HepG2 (cell line): ENCODE data around the gene MAST1. TPM values are rescaled to one million over a fixed set of nuclear protein-coding genes. Genes with fewer than 3 reads are reported as not detected.

Source experiments
- BORCS8-MEF2B ChIP-seq: sonication (generic); formaldehyde crosslinking; IDR thresholded peaks from 2 replicates; pipeline ENCODE4 v1.8.0; 2022; ENCODE audit warnings: mild to moderate bottlenecking, missing genetic modification reagents
- EZH2 ChIP-seq: conservative IDR thresholded peaks from 2 replicates; pipeline ENCODE4 v1.6.1; 2012; ENCODE audit warnings: mild to moderate bottlenecking, low read depth, low read length, moderate library complexity
- FOXA1 ChIP-seq, 2 experiments: fragments of 450-650 bp in 1 of 2; sonication (generic) in 1 of 2; formaldehyde crosslinking in 1 of 2; IDR thresholded peaks; 2 replicates each; pipeline versions ENCODE4 v1.4.0 to v1.6.1; 2016 to 2020; ENCODE audit warnings: missing genetic modification reagents in 1 of 2
- FOXC1 ChIP-seq: sonication (generic); formaldehyde crosslinking; IDR thresholded peaks from 2 replicates; pipeline ENCODE4 v1.8.0; 2022; ENCODE audit warnings: mild to moderate bottlenecking, missing genetic modification reagents, borderline replicate concordance
- GATAD2A ChIP-seq: IDR thresholded peaks from 2 replicates; pipeline ENCODE4 v1.6.1; 2016
- HCFC1 ChIP-seq: fragments of 150-350 bp; IDR thresholded peaks from 2 replicates; pipeline ENCODE4 v1.6.1; 2014; ENCODE audit warnings: low read depth, low read length
- HDAC2 ChIP-seq: sonication (generic); formaldehyde crosslinking; IDR thresholded peaks from 2 replicates; pipeline ENCODE4 v1.4.0; 2020; ENCODE audit warnings: missing genetic modification reagents
- HNF4G ChIP-seq, 2 experiments: sonication (generic) in 1 of 2; formaldehyde crosslinking in 1 of 2; IDR thresholded peaks; 2 replicates each; pipeline versions ENCODE4 v1.4.0 to v1.6.1; 2011 to 2020; ENCODE audit warnings: borderline replicate concordance in 2 of 2, low read depth in 2 of 2, mild to moderate bottlenecking in 2 of 2, low read length in 1 of 2, missing genetic modification reagents in 1 of 2, moderate library complexity in 1 of 2
- ISL2 ChIP-seq: sonication (generic); formaldehyde crosslinking; IDR thresholded peaks from 2 replicates; pipeline ENCODE4 v1.5.0; 2020; ENCODE audit warnings: missing genetic modification reagents
- KDM6A ChIP-seq: IDR thresholded peaks from 2 replicates; pipeline ENCODE4 v1.6.1; 2016; ENCODE audit warnings: low read depth
- MTA1 ChIP-seq: sonication (generic); formaldehyde crosslinking; IDR thresholded peaks from 2 replicates; pipeline ENCODE4 v1.4.0; 2020; ENCODE audit warnings: missing genetic modification reagents, mild to moderate bottlenecking, borderline replicate concordance
- NR2F6 ChIP-seq, 2 experiments: IDR thresholded peaks; 2 replicates each; pipeline ENCODE4 v1.6.1; 2016; ENCODE audit warnings: antibody characterized with exemption in 1 of 2, mild to moderate bottlenecking in 1 of 2
- PHF20 ChIP-seq: sonication (generic); formaldehyde crosslinking; IDR thresholded peaks from 2 replicates; pipeline ENCODE4 v1.5.0; 2020; ENCODE audit warnings: mild to moderate bottlenecking, missing genetic modification reagents
- XRCC5 ChIP-seq: fragments of 200-400 bp; formaldehyde crosslinking; optimal IDR thresholded peaks from 2 replicates; pipeline ENCODE3; 2017; ENCODE audit warnings: mild to moderate bottlenecking, low read length
- ZNF329 ChIP-seq: sonication (generic); formaldehyde crosslinking; IDR thresholded peaks from 2 replicates; pipeline ENCODE4 v1.9.0; 2021; ENCODE audit warnings: low read depth, mild to moderate bottlenecking, missing genetic modification reagents
- ZNF484 ChIP-seq: sonication (generic); formaldehyde crosslinking; IDR thresholded peaks from 2 replicates; pipeline ENCODE4 v1.5.1; 2020; ENCODE audit warnings: mild to moderate bottlenecking, low read depth, missing genetic modification reagents, borderline replicate concordance
- ZNF546 ChIP-seq: sonication (generic); formaldehyde crosslinking; conservative IDR thresholded peaks from 2 replicates; pipeline ENCODE4 v1.8.1; 2023; ENCODE audit warnings: mild to moderate bottlenecking, missing genetic modification reagents
- ZNF564 ChIP-seq: sonication (generic); formaldehyde crosslinking; IDR thresholded peaks from 2 replicates; pipeline ENCODE4 v1.8.1; 2023; ENCODE audit warnings: mild to moderate bottlenecking, missing genetic modification reagents
- ZNF7 ChIP-seq: IDR thresholded peaks from 2 replicates; pipeline ENCODE4 v1.6.1; 2016; ENCODE audit warnings: missing biosample characterization, missing genetic modification reagents
- ZSCAN12 ChIP-seq: sonication (generic); formaldehyde crosslinking; IDR thresholded peaks from 2 replicates; pipeline ENCODE4 v1.9.0; 2021; ENCODE audit warnings: mild to moderate bottlenecking, missing genetic modification reagents
- ZSCAN25 ChIP-seq: sonication (generic); formaldehyde crosslinking; IDR thresholded peaks from 2 replicates; pipeline ENCODE4 v1.8.0; 2022; ENCODE audit warnings: mild to moderate bottlenecking, missing genetic modification reagents
- polyA plus RNA-seq, 8 experiments: library from polyadenylated mRNA; depleted of rRNA in 3 of 8; stranded (reverse) in 7 of 8; unstranded in 1 of 8; fragments of >200 nt; fragmentation: Illumina TruSeq in 4 of 8; extraction: Trizol in 4 of 8; gene quantifications; 2 replicates each; pipeline versions ENCODE4 v1.2.1 to v1.2.3, GENCODE V29; 2011 to 2016; ENCODE audit warnings: low read depth in 4 of 8, missing spikeins in 1 of 8, mixed read lengths in 1 of 8; ENCODE audit not compliant: insufficient read depth in 1 of 8
- total RNA-seq, 5 experiments: library from RNA; depleted of rRNA; stranded (reverse); fragments of >200 nt; fragmentation: Illumina TruSeq; extraction: Trizol; gene quantifications; 2 replicates each; pipeline ENCODE4 v1.2.3, GENCODE V29; 2016; ENCODE audit warnings: low read depth in 1 of 5
- TF ChIP-seq, protein P1 (sequence below): IDR thresholded peaks from 2 replicates; pipeline ENCODE4 v1.6.1; 2016
- TF ChIP-seq, protein P2 (sequence below): IDR thresholded peaks from 2 replicates; pipeline ENCODE4 v1.4.0; 2020; ENCODE audit warnings: mild to moderate bottlenecking, missing genetic modification reagents
- TF ChIP-seq, protein P3 (sequence below): IDR thresholded peaks from 2 replicates; pipeline ENCODE4 v1.6.1; 2018; ENCODE audit warnings: missing genetic modification reagents, mild to moderate bottlenecking, missing compliant biosample characterization

The MAST1 gene
- total and polyA plus RNA-seq, 2 of the 13 experiments (the other 11 are each of a cell fraction or from before 2014, with no cell fraction given): 0.73 to 4.7 TPM

DNA sequence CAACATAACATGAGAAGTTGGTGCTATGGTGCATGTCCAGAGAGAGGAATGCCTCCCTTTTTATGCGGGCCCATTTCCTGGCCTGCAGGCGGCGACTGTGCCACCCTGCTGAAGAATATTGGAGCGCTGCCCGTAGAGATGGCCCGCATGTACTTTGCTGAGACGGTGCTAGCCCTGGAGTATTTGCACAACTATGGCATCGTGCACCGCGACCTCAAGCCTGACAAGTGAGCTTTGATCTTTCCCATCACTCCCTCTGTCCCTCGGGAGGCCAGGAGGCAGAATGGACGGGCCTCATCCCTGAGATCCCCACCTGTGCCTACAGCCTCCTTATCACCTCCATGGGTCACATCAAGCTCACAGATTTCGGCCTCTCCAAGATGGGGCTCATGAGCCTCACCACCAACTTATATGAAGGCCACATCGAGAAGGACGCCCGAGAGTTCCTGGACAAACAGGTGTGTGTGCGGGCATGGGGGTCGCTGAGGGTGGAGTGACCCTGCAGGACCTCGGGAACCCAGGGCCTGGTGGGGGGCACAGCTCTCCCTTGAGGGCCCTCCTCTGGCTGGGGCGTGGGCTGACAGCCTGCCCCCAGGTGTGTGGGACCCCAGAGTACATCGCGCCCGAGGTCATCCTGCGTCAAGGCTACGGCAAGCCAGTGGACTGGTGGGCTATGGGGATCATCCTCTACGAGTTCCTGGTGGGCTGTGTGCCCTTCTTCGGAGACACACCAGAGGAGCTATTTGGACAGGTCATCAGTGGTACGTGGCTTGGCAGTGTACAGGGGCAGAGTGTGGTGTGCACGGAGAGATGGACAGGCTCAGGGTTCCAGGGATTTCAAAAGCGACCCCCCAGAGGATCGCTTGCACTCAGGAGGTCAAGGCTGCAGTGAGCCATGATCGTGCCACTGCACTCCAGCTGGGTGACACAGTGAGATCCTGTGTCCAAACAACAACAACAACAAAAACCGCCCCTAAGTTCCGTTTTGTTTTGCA lies 26.7 kb downstream of the MAST1 start (continued):
- TF ChIP-seq KDM6A (CRISPR knock-in tag) (peak; percentile 38; the same call in 1 of the 2 replicates), XRCC5 (peak; percentile 53), ZNF7 (CRISPR knock-in tag) (no peak), FOXA1 (IDR thresholded peaks at IDR 0.05) (no peak), FOXA1 (CRISPR knock-in tag; IDR thresholded peaks at IDR 0.05) (peak; percentile 42), HNF4G (IDR thresholded peaks at IDR 0.05; ENCODE audit: borderline replicate concordance, low read depth, low read length) (peak; percentile 72), HNF4G (CRISPR knock-in tag; IDR thresholded peaks at IDR 0.05; ENCODE audit: borderline replicate concordance, low read depth) (no peak), NR2F6 (IDR thresholded peaks at IDR 0.05) (no peak), NR2F6 (CRISPR knock-in tag; IDR thresholded peaks at IDR 0.05) (peak; percentile 72; the same call in 1 of the 2 replicates), HDAC2 (CRISPR knock-in tag) (peak; percentile 74; the same call in 1 of the 2 replicates), GATAD2A (CRISPR knock-in tag) (peak; percentile 71), ZSCAN12 (CRISPR knock-in tag) (no peak), ZNF484 (CRISPR knock-in tag) (no peak), HCFC1 (no peak), ZNF329 (no peak), EZH2 (no peak), PHF20 (CRISPR knock-in tag) (peak; percentile 33; the same call in 1 of the 2 replicates), ISL2 (CRISPR knock-in tag) (no peak), FOXC1 (no peak), ZSCAN25 (CRISPR knock-in tag) (0 out of 2 replicates have a peak, but pooled peaks have one; percentile 29), ZNF546 (CRISPR knock-in tag) (no peak), BORCS8-MEF2B (CRISPR knock-in tag) (0 out of 2 replicates have a peak, but pooled peaks have one; percentile 62), MTA1 (CRISPR knock-in tag) (peak; percentile 60; the same call in 1 of the 2 replicates), ZNF564 (CRISPR knock-in tag) (no peak)
- TF ChIP-seq, protein P1, sequence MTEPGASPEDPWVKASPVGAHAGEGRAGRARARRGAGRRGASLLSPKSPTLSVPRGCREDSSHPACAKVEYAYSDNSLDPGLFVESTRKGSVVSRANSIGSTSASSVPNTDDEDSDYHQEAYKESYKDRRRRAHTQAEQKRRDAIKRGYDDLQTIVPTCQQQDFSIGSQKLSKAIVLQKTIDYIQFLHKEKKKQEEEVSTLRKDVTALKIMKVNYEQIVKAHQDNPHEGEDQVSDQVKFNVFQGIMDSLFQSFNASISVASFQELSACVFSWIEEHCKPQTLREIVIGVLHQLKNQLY: 0 out of 2 replicates have a peak, but pooled peaks have one; percentile 12
- TF ChIP-seq, protein P2, sequence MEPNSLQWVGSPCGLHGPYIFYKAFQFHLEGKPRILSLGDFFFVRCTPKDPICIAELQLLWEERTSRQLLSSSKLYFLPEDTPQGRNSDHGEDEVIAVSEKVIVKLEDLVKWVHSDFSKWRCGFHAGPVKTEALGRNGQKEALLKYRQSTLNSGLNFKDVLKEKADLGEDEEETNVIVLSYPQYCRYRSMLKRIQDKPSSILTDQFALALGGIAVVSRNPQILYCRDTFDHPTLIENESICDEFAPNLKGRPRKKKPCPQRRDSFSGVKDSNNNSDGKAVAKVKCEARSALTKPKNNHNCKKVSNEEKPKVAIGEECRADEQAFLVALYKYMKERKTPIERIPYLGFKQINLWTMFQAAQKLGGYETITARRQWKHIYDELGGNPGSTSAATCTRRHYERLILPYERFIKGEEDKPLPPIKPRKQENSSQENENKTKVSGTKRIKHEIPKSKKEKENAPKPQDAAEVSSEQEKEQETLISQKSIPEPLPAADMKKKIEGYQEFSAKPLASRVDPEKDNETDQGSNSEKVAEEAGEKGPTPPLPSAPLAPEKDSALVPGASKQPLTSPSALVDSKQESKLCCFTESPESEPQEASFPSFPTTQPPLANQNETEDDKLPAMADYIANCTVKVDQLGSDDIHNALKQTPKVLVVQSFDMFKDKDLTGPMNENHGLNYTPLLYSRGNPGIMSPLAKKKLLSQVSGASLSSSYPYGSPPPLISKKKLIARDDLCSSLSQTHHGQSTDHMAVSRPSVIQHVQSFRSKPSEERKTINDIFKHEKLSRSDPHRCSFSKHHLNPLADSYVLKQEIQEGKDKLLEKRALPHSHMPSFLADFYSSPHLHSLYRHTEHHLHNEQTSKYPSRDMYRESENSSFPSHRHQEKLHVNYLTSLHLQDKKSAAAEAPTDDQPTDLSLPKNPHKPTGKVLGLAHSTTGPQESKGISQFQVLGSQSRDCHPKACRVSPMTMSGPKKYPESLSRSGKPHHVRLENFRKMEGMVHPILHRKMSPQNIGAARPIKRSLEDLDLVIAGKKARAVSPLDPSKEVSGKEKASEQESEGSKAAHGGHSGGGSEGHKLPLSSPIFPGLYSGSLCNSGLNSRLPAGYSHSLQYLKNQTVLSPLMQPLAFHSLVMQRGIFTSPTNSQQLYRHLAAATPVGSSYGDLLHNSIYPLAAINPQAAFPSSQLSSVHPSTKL (CRISPR knock-in tag): peak; percentile 72
- TF ChIP-seq, protein P3, sequence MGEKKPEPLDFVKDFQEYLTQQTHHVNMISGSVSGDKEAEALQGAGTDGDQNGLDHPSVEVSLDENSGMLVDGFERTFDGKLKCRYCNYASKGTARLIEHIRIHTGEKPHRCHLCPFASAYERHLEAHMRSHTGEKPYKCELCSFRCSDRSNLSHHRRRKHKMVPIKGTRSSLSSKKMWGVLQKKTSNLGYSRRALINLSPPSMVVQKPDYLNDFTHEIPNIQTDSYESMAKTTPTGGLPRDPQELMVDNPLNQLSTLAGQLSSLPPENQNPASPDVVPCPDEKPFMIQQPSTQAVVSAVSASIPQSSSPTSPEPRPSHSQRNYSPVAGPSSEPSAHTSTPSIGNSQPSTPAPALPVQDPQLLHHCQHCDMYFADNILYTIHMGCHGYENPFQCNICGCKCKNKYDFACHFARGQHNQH (CRISPR knock-in tag): 0 out of 2 replicates have a peak, but pooled peaks have one; percentile 22
